A673 (cell line): ENCODE data around the gene SAP30L. TPM values are rescaled to one million over a fixed set of nuclear protein-coding genes. Genes with fewer than 3 reads are reported as not detected.

Source experiments
- BruUV-seq: library from RNA; stranded (reverse); fragments of 400-500 nt; replicated peaks from 2 replicates; lab custom pipeline; 2021; lab: Mats Ljungman, UMichigan
- CTCF ChIA-PET: fragments of 300-600 bp; sonication (Branson Sonifier 250); formaldehyde crosslinking; loops from one replicate; lab custom pipeline; 2022; ENCODE audit warnings: antibody characterized with exemption; lab: Charles Lee
- POLR2A ChIA-PET: fragments of 300-600 bp; sonication (Branson Sonifier 250); formaldehyde crosslinking; loops from one replicate; lab custom pipeline; 2022; ENCODE audit warnings: antibody characterized with exemption; ENCODE audit not compliant: low non-redundant PET; lab: Charles Lee
- DNase-seq: peaks from one replicate; pipeline ENCODE4 v3.0.0-alpha.2; 2015; ENCODE audit warnings: low spot score
- H3K27ac ChIP-seq: fragments of 200-600 bp; sonication (generic); 2 replicates; pipeline ENCODE4 v1.5.1; 2016; ENCODE audit warnings: mixed run types, low read depth, mild to moderate bottlenecking, mixed read lengths, antibody characterized with exemption, low read length; ENCODE audit not compliant: poor library complexity, severe bottlenecking
- H3K27me3 ChIP-seq: fragments of 200-600 bp; sonication (generic); replicated peaks from 2 replicates; pipeline ENCODE4 v1.6.1; 2017; ENCODE audit warnings: mixed run types, low read depth, mild to moderate bottlenecking, mixed read lengths, antibody characterized with exemption, low read length; ENCODE audit not compliant: insufficient read depth, poor library complexity
- H3K36me3 ChIP-seq: fragments of 200-600 bp; sonication (generic); 2 replicates; pipeline ENCODE4 v1.6.1; 2016; ENCODE audit warnings: mixed run types, mild to moderate bottlenecking, mixed read lengths, antibody characterized with exemption, low read length; ENCODE audit not compliant: insufficient read depth, poor library complexity, severe bottlenecking
- H3K4me1 ChIP-seq: fragments of 200-600 bp; sonication (generic); 2 replicates; pipeline ENCODE4 v1.6.1; 2017; ENCODE audit warnings: mixed run types, mild to moderate bottlenecking, mixed read lengths, antibody characterized with exemption, low read length; ENCODE audit not compliant: insufficient read depth, poor library complexity, severe bottlenecking
- H3K4me3 ChIP-seq: fragments of 200-600 bp; sonication (generic); 2 replicates; pipeline ENCODE4 v1.5.1; 2016; ENCODE audit warnings: low read depth, mixed run types, mild to moderate bottlenecking, mixed read lengths, low read length; ENCODE audit not compliant: poor library complexity, severe bottlenecking
- H3K9me3 ChIP-seq: fragments of 200-600 bp; sonication (generic); 2 replicates; pipeline ENCODE4 v1.6.1; 2016; ENCODE audit warnings: mixed run types, low read depth, mild to moderate bottlenecking, mixed read lengths, antibody characterized with exemption, low read length; ENCODE audit not compliant: poor library complexity, severe bottlenecking
- EZH2 ChIP-seq: fragments of 200-600 bp; sonication (generic); IDR thresholded peaks from 2 replicates; pipeline ENCODE4 v1.6.1; 2017; ENCODE audit warnings: borderline replicate concordance, low read depth, mild to moderate bottlenecking, mixed read lengths, antibody characterized with exemption, low read length; ENCODE audit not compliant: poor library complexity, severe bottlenecking
- intact Hi-C: fragments of 100-400 bp; cut with micrococcal nuclease; formaldehyde crosslinking; loops from one replicate; pipeline ENCODE4 v1.10.0; 2022; ENCODE audit not compliant: unreplicated experiment
- total RNA-seq: library from RNA; stranded (reverse); gene quantifications from 2 replicates; pipeline ENCODE4 v1.2.3, GENCODE V29; 2021
- TF ChIP-seq, protein P1 (sequence below): fragments of 300-800, 200-600 bp; sonication (generic); conservative IDR thresholded peaks from 2 replicates; pipeline ENCODE4 v1.5.1; 2017; ENCODE audit warnings: low read depth, mild to moderate bottlenecking, antibody characterized with exemption, low read length, moderate library complexity, mixed read lengths

SAP30L gene
- total RNA-seq, 1 experiment from 2014 or later: 29.2 TPM

DNA sequence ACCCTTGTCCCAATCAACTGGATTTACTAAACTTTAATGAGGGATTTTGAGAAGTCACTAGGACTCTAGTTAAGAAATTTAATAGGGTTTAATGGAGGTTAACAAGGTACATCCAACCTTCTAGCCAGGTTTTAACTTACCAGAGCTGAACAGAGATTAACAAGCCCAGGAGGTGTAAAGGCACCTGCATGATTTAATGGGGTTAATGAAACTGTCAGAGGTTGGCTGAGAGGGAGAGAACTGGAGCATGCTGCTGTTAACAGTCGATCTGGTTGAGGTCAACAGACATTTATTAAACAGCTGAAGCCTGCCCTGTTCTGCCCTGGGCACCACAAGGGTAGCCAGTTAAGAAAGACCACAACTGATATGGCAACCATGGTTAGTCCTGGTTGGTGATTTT lies 18.6 kb downstream of the SAP30L start:
- POLR2A ChIA-PET: no interaction called here
- BruUV-seq: no TSS peak
- Histone ChIP-seq H3K27me3 (no peaks in the 10 kb centered on the region), H3K4me1 (no peaks in the 10 kb centered on the region), H3K27ac (no peak overlapping the region), H3K36me3 (no peaks in the 10 kb centered on the region), H3K4me3 (no peak overlapping the region), H3K9me3 (no peaks in the 10 kb centered on the region)
- no peak for DNase-seq
- intact Hi-C loops: no loop called here
- TF ChIP-seq, protein P1, sequence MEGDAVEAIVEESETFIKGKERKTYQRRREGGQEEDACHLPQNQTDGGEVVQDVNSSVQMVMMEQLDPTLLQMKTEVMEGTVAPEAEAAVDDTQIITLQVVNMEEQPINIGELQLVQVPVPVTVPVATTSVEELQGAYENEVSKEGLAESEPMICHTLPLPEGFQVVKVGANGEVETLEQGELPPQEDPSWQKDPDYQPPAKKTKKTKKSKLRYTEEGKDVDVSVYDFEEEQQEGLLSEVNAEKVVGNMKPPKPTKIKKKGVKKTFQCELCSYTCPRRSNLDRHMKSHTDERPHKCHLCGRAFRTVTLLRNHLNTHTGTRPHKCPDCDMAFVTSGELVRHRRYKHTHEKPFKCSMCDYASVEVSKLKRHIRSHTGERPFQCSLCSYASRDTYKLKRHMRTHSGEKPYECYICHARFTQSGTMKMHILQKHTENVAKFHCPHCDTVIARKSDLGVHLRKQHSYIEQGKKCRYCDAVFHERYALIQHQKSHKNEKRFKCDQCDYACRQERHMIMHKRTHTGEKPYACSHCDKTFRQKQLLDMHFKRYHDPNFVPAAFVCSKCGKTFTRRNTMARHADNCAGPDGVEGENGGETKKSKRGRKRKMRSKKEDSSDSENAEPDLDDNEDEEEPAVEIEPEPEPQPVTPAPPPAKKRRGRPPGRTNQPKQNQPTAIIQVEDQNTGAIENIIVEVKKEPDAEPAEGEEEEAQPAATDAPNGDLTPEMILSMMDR: no peak
- TF ChIP-seq EZH2: no peak
- CTCF ChIA-PET: no interaction called here

DNA sequence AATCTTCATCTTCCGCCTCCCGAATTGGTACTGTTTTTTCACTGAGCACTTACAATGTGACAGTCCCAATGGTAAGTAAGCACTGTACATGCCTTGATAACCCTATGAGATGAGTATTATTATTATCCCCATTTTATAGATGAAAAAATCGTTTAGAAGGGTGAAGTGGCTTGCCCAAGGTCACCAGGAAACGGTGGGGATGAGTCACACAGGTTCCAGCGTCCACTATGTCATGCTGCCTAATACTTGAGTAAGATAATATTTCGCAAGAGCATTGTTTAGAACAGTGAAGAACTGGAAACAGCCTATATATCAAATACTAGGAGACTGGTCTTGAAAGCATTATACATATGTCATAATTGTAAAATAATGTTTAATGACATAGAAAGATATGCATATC lies 19.4 kb downstream of the SAP30L start:
- no peak overlapping the region for H3K27ac ChIP-seq
- H3K9me3 ChIP-seq: no peaks in the 10 kb centered on the region
- no peak overlapping the region for H3K4me3 ChIP-seq
- no peak for DNase-seq
- CTCF ChIA-PET: no interaction called here
- POLR2A ChIA-PET: no interaction called here
- TF ChIP-seq EZH2: no peak
- TF ChIP-seq, protein P1: no peak
- intact Hi-C loops: no loop called here
- no TSS peak for BruUV-seq
- no peaks in the 10 kb centered on the region for H3K36me3 ChIP-seq
- peaks cover 4% of the 10 kb centered on the region for H3K27me3 ChIP-seq
- H3K4me1 ChIP-seq: no peaks in the 10 kb centered on the region

DNA sequence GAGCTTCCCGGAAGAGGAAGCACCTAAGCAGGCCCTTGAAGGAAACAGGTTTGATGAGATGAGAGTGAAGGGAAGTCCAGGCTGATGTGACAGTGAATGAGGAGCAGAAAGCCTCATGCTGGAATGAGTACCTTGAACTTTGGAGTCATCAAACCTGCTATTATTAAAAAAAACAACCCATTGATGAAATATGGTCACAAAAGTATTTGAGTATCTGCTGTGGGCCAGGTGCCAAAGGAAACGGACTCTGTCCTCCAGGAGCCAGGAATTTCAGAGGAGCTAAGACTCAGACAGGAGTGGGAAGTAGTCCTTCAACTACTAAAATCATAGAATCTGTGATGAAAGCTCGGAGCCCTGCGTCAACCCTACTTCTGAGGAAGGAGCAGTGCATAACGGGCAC lies 20.4 kb downstream of the SAP30L start:
- BruUV-seq: no TSS peak
- POLR2A ChIA-PET: no interaction called here

More for the DNA sequence above, 20.4 kb downstream of the SAP30L start:
- Histone ChIP-seq H3K27me3 (peaks cover 13% of the 10 kb centered on the region), H3K9me3 (no peaks in the 10 kb centered on the region), H3K4me1 (no peaks in the 10 kb centered on the region), H3K27ac (no peak overlapping the region), H3K36me3 (no peaks in the 10 kb centered on the region), H3K4me3 (no peak overlapping the region)
- no peak for TF ChIP-seq EZH2
- TF ChIP-seq, protein P1: no peak
- intact Hi-C loops: no loop called here
- CTCF ChIA-PET: interaction anchor here (0.7 to 0.8 kb wide), 2 partner anchors 390 to 492 kb away, joined by 3 read pairs; no protein-coding TSS in a partner anchor
- no peak for DNase-seq
